ENCODE measurements around the gene CXCL8. TPM values are rescaled to one million over a fixed set of nuclear protein-coding genes. Genes with fewer than 3 reads are reported as not detected.

CXCL8 gene
- total and polyA plus RNA-seq, 2 experiments from 2014 or later: 15.5 to 20.0 TPM

- peaks cover 16% of the 10 kb centered on the region; the same call in 1 of the 2 replicates for H3K4me1 ChIP-seq (ENCODE audit: insufficient read depth)
- H3K27ac ChIP-seq: no peak overlapping the region
- no peak overlapping the region for H3K9ac ChIP-seq
- no peaks in the 10 kb centered on the region for H4K20me1 ChIP-seq (ENCODE audit: insufficient read depth)
- H3K27me3 ChIP-seq (replicated peaks; ENCODE audit: insufficient read depth): no peaks in the 10 kb centered on the region
- WGBS, 2 experiments (ENCODE audit: low coverage in 1 of 2, low lambda C conversion rate in 2 of 2, missing lambda C conversion rate in 2 of 2): 70 to 75% methylated on average over 1 of the region's 1 CpG
- no peaks in the 10 kb centered on the region for H3K9me2 ChIP-seq (ENCODE audit: insufficient read depth)
- peaks cover 28% of the 10 kb centered on the region for H3F3A ChIP-seq (ENCODE audit: insufficient read depth)
- in situ Hi-C loops (cut with MboI): no loop called here
- TF ChIP-seq EZH2phosphoT487 (IDR thresholded peaks at IDR 0.05; ENCODE audit: insufficient read depth, low read depth) (no peak), EZH2 (IDR thresholded peaks at IDR 0.05; ENCODE audit: insufficient read depth, poor library complexity, severe bottlenecking) (no peak)
- DNase-seq: no peak
- no peak overlapping the region for H2AFZ ChIP-seq
- H3K4me3 ChIP-seq: no peak overlapping the region
- H3K9me3 ChIP-seq (ENCODE audit: low read depth): no peaks in the 10 kb centered on the region
- H3K79me2 ChIP-seq (ENCODE audit: insufficient read depth): no peaks in the 10 kb centered on the region
- no peaks in the 10 kb centered on the region for H3K36me3 ChIP-seq (ENCODE audit: low read depth)
- H3K4me2 ChIP-seq (ENCODE audit: unreplicated experiment): no peak overlapping the region
Observed at GRCh38 chr4:73780243-73780642, 39.9 kb downstream of the CXCL8 start.

GRCh38 chr4:73780834-73781233 is 40.5 kb downstream of the CXCL8 start:
- in situ Hi-C loops (cut with MboI): no loop called here
- no peaks in the 10 kb centered on the region for H4K20me1 ChIP-seq (ENCODE audit: insufficient read depth)
- WGBS, 2 experiments (ENCODE audit: low coverage in 1 of 2, low lambda C conversion rate in 2 of 2, missing lambda C conversion rate in 2 of 2): 97 to 99% methylated on average over 2 of the region's 2 CpGs

GRCh38 chr4:73788411-73788810 is 48.0 kb downstream of the CXCL8 start:
- no peaks in the 10 kb centered on the region for H3F3A ChIP-seq (ENCODE audit: insufficient read depth)
- DNase-seq: no peak
- no peaks in the 10 kb centered on the region for H3K9me3 ChIP-seq (ENCODE audit: low read depth)
- no peaks in the 10 kb centered on the region for H3K4me1 ChIP-seq (ENCODE audit: insufficient read depth)
- H4K20me1 ChIP-seq (ENCODE audit: insufficient read depth): no peaks in the 10 kb centered on the region
- no peak overlapping the region for H3K27ac ChIP-seq
- no peak overlapping the region for H2AFZ ChIP-seq
- H3K9ac ChIP-seq: no peak overlapping the region
- H3K36me3 ChIP-seq (ENCODE audit: low read depth): no peaks in the 10 kb centered on the region
- TF ChIP-seq EZH2 (IDR thresholded peaks at IDR 0.05; ENCODE audit: insufficient read depth, poor library complexity, severe bottlenecking): no peak
- TF ChIP-seq EZH2phosphoT487 (IDR thresholded peaks at IDR 0.05; ENCODE audit: insufficient read depth, low read depth): no peak
- in situ Hi-C loops (cut with MboI): no loop called here
- H3K9me2 ChIP-seq (ENCODE audit: insufficient read depth): no peaks in the 10 kb centered on the region
- 48 to 49% methylated on average over 2 of the region's 2 CpGs for WGBS, 2 experiments (ENCODE audit: low coverage in 1 of 2, low lambda C conversion rate in 2 of 2, missing lambda C conversion rate in 2 of 2)
- H3K4me3 ChIP-seq: no peak overlapping the region
- no peaks in the 10 kb centered on the region for H3K79me2 ChIP-seq (ENCODE audit: insufficient read depth)
- H3K4me2 ChIP-seq (ENCODE audit: unreplicated experiment): no peak overlapping the region
- H3K27me3 ChIP-seq (replicated peaks; ENCODE audit: insufficient read depth): no peaks in the 10 kb centered on the region

More at GRCh38 chr4:73780834-73781233, 40.5 kb downstream of the CXCL8 start:
- H2AFZ ChIP-seq: no peak overlapping the region
- H3K4me2 ChIP-seq (ENCODE audit: unreplicated experiment): no peak overlapping the region
- no peak for DNase-seq
- H3K9me3 ChIP-seq (ENCODE audit: low read depth): no peaks in the 10 kb centered on the region
- H3K27me3 ChIP-seq (replicated peaks; ENCODE audit: insufficient read depth): no peaks in the 10 kb centered on the region
- peaks cover 10% of the 10 kb centered on the region; the same call in 1 of the 2 replicates for H3K4me1 ChIP-seq (ENCODE audit: insufficient read depth)
- no peaks in the 10 kb centered on the region for H3K9me2 ChIP-seq (ENCODE audit: insufficient read depth)
- no peak overlapping the region for H3K9ac ChIP-seq
- TF ChIP-seq EZH2 (IDR thresholded peaks at IDR 0.05; ENCODE audit: insufficient read depth, poor library complexity, severe bottlenecking): no peak
- no peak for TF ChIP-seq EZH2phosphoT487 (IDR thresholded peaks at IDR 0.05; ENCODE audit: insufficient read depth, low read depth)
- H3K79me2 ChIP-seq (ENCODE audit: insufficient read depth): no peaks in the 10 kb centered on the region
- H3K36me3 ChIP-seq (ENCODE audit: low read depth): no peaks in the 10 kb centered on the region
- H3K4me3 ChIP-seq: no peak overlapping the region
- H3F3A ChIP-seq (ENCODE audit: insufficient read depth): peaks cover 22% of the 10 kb centered on the region
- no peak overlapping the region for H3K27ac ChIP-seq

Other genes with a start within 250 kb of the CXCL8 start
- not detected in 2 replicates for gene RASSF6, start 120.1 kb upstream of the CXCL8 start, total RNA-seq (2014; rRNA removed; shearing (Covaris generic))
- not detected in 2 replicates for gene RASSF6, start 120.1 kb upstream of the CXCL8 start, polyA plus RNA-seq (2016; fragmentation: Nextera tagmentation; extraction: Ambion mirVana)
- gene CXCL6, start 96.1 kb downstream of the CXCL8 start, total RNA-seq (2014; rRNA removed; shearing (Covaris generic)): 8.1 and 13.5 TPM in 2 replicates
- 16.3 and 17.9 TPM in 2 replicates for gene CXCL6, start 96.1 kb downstream of the CXCL8 start, polyA plus RNA-seq (2016; fragmentation: Nextera tagmentation; extraction: Ambion mirVana)
- 13.8 TPM in 1 of 2 replicates, not detected in the other for gene PF4V1, start 112.7 kb downstream of the CXCL8 start, total RNA-seq (2014; rRNA removed; shearing (Covaris generic))
- gene PF4V1, start 112.7 kb downstream of the CXCL8 start, polyA plus RNA-seq (2016; fragmentation: Nextera tagmentation; extraction: Ambion mirVana): 6.5 and 8.1 TPM in 2 replicates
- gene CXCL1, start 128.8 kb downstream of the CXCL8 start, total RNA-seq (2014; rRNA removed; shearing (Covaris generic)): 12.9 and 14.8 TPM in 2 replicates
- 12.6 and 13.9 TPM in 2 replicates for gene CXCL1, start 128.8 kb downstream of the CXCL8 start, polyA plus RNA-seq (2016; fragmentation: Nextera tagmentation; extraction: Ambion mirVana)
- not detected in 2 replicates for gene PF4, start 241.5 kb downstream of the CXCL8 start, total RNA-seq (2014; rRNA removed; shearing (Covaris generic))
- not detected in 2 replicates for gene PF4, start 241.5 kb downstream of the CXCL8 start, polyA plus RNA-seq (2016; fragmentation: Nextera tagmentation; extraction: Ambion mirVana)
- not detected in 2 replicates for gene PPBP, start 247.6 kb downstream of the CXCL8 start, total RNA-seq (2014; rRNA removed; shearing (Covaris generic))
- not detected in 2 replicates for gene PPBP, start 247.6 kb downstream of the CXCL8 start, polyA plus RNA-seq (2016; fragmentation: Nextera tagmentation; extraction: Ambion mirVana)

Data from GM23248 (cell line).